Activated B cell treated with CpG ODN at 0.5 μM for 24 hours (primary cell): Measurements from ENCODE around the gene CD3E. TPM values are rescaled to one million over a fixed set of nuclear protein-coding genes. Genes with fewer than 3 reads are reported as not detected.

Source experiments
- ATAC-seq: fragments of 200-7000 bp; cut with Tn5 transposase; one replicate; pipeline ENCODE4 v1.10.0; 2021; ENCODE audit warnings: low read depth, mild to moderate bottlenecking, moderate library complexity
- CTCF ChIA-PET: fragments of 350-600 bp; sonication (Branson Sonifier 250); formaldehyde crosslinking; loops from one replicate; lab custom pipeline; 2021; ENCODE audit warnings: antibody characterized with exemption; lab: Charles Lee
- POLR2A ChIA-PET: fragments of 350-600 bp; sonication (Branson Sonifier 250); formaldehyde crosslinking; loops from one replicate; lab custom pipeline; 2021; ENCODE audit warnings: antibody characterized with exemption; lab: Charles Lee
- DNase-seq: peaks from one replicate; pipeline ENCODE4 v3.0.0; 2022
- H3K27ac Mint-ChIP-seq: one replicate; pipeline ENCODE4 v1.8.0; 2020; ENCODE audit warnings: mixed read lengths
- H3K27me3 Mint-ChIP-seq: one replicate; pipeline ENCODE4 v1.8.0; 2021; ENCODE audit warnings: mixed read lengths
- H3K36me3 Mint-ChIP-seq: one replicate; pipeline ENCODE4 v1.8.0; 2021; ENCODE audit warnings: low read depth, mixed read lengths
- H3K4me1 Mint-ChIP-seq: one replicate; pipeline ENCODE4 v1.8.0; 2021; ENCODE audit warnings: mixed read lengths
- H3K4me3 Mint-ChIP-seq: one replicate; pipeline ENCODE4 v1.8.0; 2020; ENCODE audit warnings: mild to moderate bottlenecking, mixed read lengths
- H3K9me3 Mint-ChIP-seq: one replicate; pipeline ENCODE4 v1.8.0; 2020; ENCODE audit warnings: mixed read lengths
- CTCF ChIP-seq: fragments of 200-600 bp; IDR thresholded peaks from one replicate; pipeline ENCODE4 v1.8.0; 2022; ENCODE audit warnings: antibody characterized with exemption, mild to moderate bottlenecking
- intact Hi-C: fragments of 100-400 bp; cut with micrococcal nuclease; formaldehyde crosslinking; loops from one replicate; pipeline ENCODE4 v1.15.1; 2024
- total RNA-seq: library from RNA; stranded (reverse); gene quantifications from 2 replicates; pipeline ENCODE4 v1.2.3, GENCODE V29; 2022

The CD3E gene
- total RNA-seq, 1 donor from 2014 or later: 0.95 TPM

- no peak for TF ChIP-seq CTCF
- intact Hi-C loops: loop anchor here (5.0 kb wide), 1 partner anchor 39 kb away; no protein-coding TSS in a partner anchor
- H3K9me3 Mint-ChIP-seq: no peaks in the 10 kb centered on the region
- peaks cover 9% of the 10 kb centered on the region for H3K4me1 Mint-ChIP-seq
- CTCF ChIA-PET: interaction anchor here (1.3 kb wide), 1 partner anchor 10 kb away, joined by 4 read pairs; no protein-coding TSS in a partner anchor
- DNase-seq: no peak
- no peaks in the 10 kb centered on the region for H3K36me3 Mint-ChIP-seq
- H3K27me3 Mint-ChIP-seq: no peaks in the 10 kb centered on the region
- POLR2A ChIA-PET: interaction anchor here (0.6 kb wide), 1 partner anchor 51 kb away, joined by 3 read pairs; no protein-coding TSS in a partner anchor
- H3K27ac Mint-ChIP-seq: no peak overlapping the region
- ATAC-seq: peak; percentile 74
- H3K4me3 Mint-ChIP-seq: peak overlapping the region; percentile 5
Observed at GRCh38 chr11:118281284-118281683, 23.2 kb upstream of the CD3E start.

- no peak overlapping the region for H3K27ac Mint-ChIP-seq
- ATAC-seq (no peak), DNase-seq (no peak)
- H3K27me3 Mint-ChIP-seq: no peaks in the 10 kb centered on the region
- ChIA-PET POLR2A (interaction anchor here (0.5 kb wide), 1 partner anchor 120 kb away, joined by 3 read pairs; no protein-coding TSS in a partner anchor), CTCF (interaction anchor here (1.1 kb wide), 1 partner anchor 13 kb away, joined by 5 read pairs; no protein-coding TSS in a partner anchor)
- TF ChIP-seq CTCF: no peak
- intact Hi-C loops: loop anchor here (5.0 kb wide), 1 partner anchor 40 kb away; no protein-coding TSS in a partner anchor
- H3K36me3 Mint-ChIP-seq: no peaks in the 10 kb centered on the region
- peaks cover 9% of the 10 kb centered on the region for H3K4me1 Mint-ChIP-seq
- H3K4me3 Mint-ChIP-seq: no peak overlapping the region
- no peaks in the 10 kb centered on the region for H3K9me3 Mint-ChIP-seq
Observed at GRCh38 chr11:118282606-118283005, 21.9 kb upstream of the CD3E start.

- no peak overlapping the region for H3K4me3 Mint-ChIP-seq
- intact Hi-C loops: loop anchor here (5.0 kb wide), 1 partner anchor 41 kb away; no protein-coding TSS in a partner anchor
- H3K9me3 Mint-ChIP-seq: no peaks in the 10 kb centered on the region
- ChIA-PET CTCF (interaction anchor here (1.1 to 2.0 kb wide), 3 partner anchors 12 to 70 kb away, joined by 3 to 8 read pairs (median 5); no protein-coding TSS in a partner anchor), POLR2A (interaction anchor here (0.5 kb wide), 1 partner anchor 119 kb away, joined by 3 read pairs; no protein-coding TSS in a partner anchor)
- H3K27me3 Mint-ChIP-seq: no peaks in the 10 kb centered on the region
- no peak for DNase-seq
- H3K4me1 Mint-ChIP-seq: peaks cover 9% of the 10 kb centered on the region
- H3K27ac Mint-ChIP-seq: no peak overlapping the region
- no peaks in the 10 kb centered on the region for H3K36me3 Mint-ChIP-seq
- no peak for ATAC-seq
- TF ChIP-seq CTCF: no peak
Observed at GRCh38 chr11:118283037-118283636, 21.4 kb upstream of the CD3E start.

GRCh38 chr11:118283756-118284350 lies 20.7 kb upstream of the CD3E start:
- H3K4me3 Mint-ChIP-seq: no peak overlapping the region
- H3K36me3 Mint-ChIP-seq: no peaks in the 10 kb centered on the region
- H3K4me1 Mint-ChIP-seq: peaks cover 9% of the 10 kb centered on the region
- no peak for ATAC-seq
- no peaks in the 10 kb centered on the region for H3K27me3 Mint-ChIP-seq
- H3K27ac Mint-ChIP-seq: no peak overlapping the region
- ChIA-PET CTCF (interaction anchor here (0.9 to 2.0 kb wide), 3 partner anchors 12 to 85 kb away, joined by 3 to 8 read pairs (median 7); no protein-coding TSS in a partner anchor), POLR2A (no interaction called here)
- no peak for DNase-seq
- intact Hi-C loops: loop anchor here (5.0 kb wide), 1 partner anchor 42 kb away; no protein-coding TSS in a partner anchor
- no peak for TF ChIP-seq CTCF
- H3K9me3 Mint-ChIP-seq: no peaks in the 10 kb centered on the region

- POLR2A ChIA-PET: interaction anchor here (0.6 kb wide), 1 partner anchor 46 kb away, joined by 3 read pairs; no protein-coding TSS in a partner anchor
- Mint-ChIP-seq H3K36me3 (no peaks in the 10 kb centered on the region), H3K4me3 (no peak overlapping the region), H3K27me3 (peaks cover 8% of the 10 kb centered on the region), H3K9me3 (no peaks in the 10 kb centered on the region), H3K4me1 (peaks cover 1% of the 10 kb centered on the region), H3K27ac (no peak overlapping the region)
- ATAC-seq (no peak), DNase-seq (no peak)
- no peak for TF ChIP-seq CTCF
- intact Hi-C loops: no loop called here
- CTCF ChIA-PET: interaction anchor here (0.7 kb wide), 1 partner anchor 9 kb away, joined by 3 read pairs; no protein-coding TSS in a partner anchor
Observed at GRCh38 chr11:118286545-118286944, 18.0 kb upstream of the CD3E start.
